Embryonic facial prominence (tissue), 1 donor: ENCODE results near the gene EFNB1.

ENCODE experiments used
- DNase-seq: peaks from one replicate; pipeline ENCODE4 v3.0.0-alpha.2; 2016; ENCODE audit errors: extremely low spot score

EFNB1 gene

DNA sequence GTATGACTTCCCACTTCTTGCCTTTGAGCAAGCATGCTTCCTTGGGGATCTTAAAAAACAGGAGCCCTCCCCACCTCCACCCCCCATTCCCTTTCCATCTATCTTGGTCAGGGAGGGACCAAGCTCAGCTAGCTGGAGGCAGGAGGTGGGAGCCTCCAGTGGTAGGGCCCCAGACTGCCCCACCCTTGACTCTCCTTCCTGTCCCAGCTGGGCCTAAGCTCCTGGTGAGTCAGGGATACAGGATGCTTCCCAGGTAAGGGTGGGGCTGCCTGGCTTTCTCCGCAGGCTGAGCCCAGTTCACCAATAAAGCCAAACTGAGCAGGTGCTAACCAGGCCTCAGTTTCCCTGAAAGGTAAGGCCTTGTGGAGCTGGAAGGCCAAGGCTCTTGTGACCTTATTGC lies 15.2 kb downstream of the EFNB1 start:
- DNase-seq, result no peak

DNA sequence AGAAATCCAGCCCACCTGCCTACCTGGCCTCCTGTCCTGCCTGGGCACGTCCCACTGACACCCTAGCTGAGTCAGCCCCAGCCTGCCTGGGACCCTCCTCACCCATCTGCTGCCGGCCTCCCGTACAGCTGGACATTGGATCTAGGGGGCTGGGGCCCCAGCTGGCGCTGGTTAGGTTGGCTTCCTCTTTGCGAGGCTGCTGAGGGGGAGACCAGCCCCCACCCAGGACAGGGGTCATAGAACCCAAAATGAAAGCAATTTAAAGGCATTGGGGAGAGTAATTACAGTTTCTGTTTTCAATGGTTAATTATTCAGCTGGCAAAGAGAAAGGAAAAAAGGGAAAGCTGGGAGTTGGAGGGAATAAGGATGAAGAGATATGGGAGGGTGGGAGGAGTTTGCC lies 15.8 kb downstream of the EFNB1 start:
- no peak for DNase-seq

GRCh38 chrX:68846536-68846935 lies 17.7 kb downstream of the EFNB1 start:
- no peak for DNase-seq

- DNase-seq, result no peak
These were observed 18.4 kb downstream of the EFNB1 start for GRCh38 chrX:68847172-68847571.

DNA sequence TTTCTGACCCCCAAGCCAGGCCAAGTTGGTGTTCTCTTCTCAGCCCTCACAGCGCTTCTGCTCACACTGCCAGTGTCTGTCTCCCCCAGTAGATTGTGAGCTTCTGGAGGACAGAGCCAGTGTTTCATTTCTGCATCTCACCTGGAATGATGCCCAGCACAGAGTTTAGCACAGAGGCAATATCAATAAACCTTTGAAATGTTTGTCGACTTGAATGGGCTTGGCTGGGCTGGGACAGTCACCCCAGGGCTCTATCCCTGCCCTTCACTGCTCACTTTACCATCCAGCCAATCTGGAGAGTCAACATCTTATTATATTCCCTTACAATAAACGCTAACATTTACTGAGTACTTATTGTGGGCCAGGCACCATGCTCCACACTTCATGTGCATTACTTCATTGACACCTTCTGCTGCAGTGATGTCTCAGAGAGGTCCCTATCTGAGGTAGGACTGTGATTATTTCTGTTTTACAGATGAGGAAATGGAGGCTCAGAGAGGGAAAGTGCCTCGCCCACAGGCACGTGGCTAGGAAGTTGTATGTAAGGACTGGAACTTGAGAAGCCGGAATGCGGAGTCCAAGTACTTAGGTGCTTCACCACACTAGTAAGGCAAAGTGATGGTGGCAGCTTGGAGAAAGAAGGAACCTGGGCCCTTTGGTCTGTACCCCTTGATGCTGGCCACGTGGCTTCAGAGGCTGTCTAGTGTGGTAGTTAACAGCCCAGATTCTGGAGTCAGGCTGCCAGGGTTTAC lies 19.5 kb downstream of the EFNB1 start:
- no peak for DNase-seq

GRCh38 chrX:68851082-68851481 lies 22.3 kb downstream of the EFNB1 start:
- no peak for DNase-seq

DNA sequence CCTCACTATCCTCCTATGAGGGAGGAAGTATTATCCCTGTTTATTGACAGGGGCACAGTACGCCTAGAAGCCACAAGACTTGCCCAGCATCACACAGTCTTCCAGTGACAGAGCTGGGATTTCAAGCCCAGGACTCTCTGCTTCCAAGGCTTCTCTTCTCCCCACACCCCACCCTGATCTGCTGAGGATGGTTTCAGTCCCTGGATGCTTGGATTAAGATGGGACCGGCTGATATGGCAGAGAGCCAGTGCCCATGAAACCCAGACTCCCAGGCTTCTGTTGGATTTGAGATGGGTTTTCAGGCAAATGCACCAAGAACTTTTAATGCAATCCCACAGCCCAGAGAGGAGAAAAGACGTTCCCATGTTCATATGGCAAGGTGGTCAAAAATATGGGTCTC lies 23.2 kb downstream of the EFNB1 start:
- DNase-seq, result no peak

GRCh38 chrX:68853665-68854251 lies 24.9 kb downstream of the EFNB1 start:
- no peak for DNase-seq

DNA sequence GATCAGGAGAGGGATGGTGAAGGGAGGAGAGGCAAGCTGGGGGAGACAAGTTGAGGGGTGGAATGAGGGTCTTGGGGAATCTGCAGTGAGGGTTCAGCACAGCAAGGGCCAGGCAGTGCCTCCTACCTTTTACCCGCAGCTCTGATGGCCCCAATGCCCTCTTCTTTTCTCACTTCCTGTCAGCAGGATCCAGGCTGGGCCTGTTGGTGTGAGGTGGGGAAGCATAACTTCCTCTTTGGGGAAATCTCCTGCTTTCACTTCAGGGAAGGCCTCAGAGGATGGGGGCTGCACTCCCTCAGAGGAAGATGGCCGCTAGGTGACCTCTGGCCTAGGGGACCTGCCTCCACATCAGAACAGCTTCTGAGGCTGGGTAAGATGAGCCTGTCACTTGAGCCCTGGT lies 36.5 kb downstream of the EFNB1 start:
- DNase-seq, result no peak

DNA sequence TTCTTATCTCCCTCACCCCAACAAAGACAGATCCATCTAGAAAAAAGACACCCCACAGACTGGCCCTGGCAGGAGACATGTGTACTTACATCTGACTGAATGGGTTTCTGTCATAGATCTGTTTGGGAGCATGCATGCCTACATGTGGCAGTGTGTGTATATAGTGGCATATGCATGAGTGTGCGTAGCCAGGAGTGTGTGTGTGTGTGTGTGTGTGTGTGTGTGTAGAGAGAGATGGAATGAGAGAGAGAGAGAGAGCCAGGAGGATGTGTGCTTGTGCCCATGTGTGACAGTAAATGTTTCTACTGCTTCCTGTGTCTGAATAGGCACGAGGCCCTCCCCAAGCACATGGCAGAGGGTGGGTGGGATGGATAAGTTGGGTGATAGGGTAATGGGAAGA lies 37.1 kb downstream of the EFNB1 start:
- DNase-seq, result no peak

- no peak for DNase-seq
These were observed 38.8 kb downstream of the EFNB1 start for GRCh38 chrX:68867458-68868112.

DNA sequence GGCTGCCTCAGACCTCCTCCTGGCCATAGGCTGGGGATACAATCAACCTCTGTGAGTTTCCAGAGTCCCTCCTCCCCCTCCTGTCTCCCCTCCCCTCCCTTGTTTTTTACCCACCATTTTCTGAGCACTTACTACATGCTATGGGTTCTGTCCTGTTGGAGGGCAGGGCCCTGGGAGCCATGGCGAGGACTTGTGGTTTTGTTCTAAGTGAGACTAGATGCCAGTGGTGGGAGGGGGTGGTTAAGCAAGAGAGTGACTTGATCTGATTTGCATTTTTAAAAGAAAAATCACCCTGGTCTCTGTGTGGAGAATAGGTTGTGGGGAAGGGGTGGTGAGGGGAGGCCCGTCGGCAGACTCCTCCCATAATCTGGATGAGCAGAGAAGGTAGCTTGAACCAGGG lies 39.5 kb downstream of the EFNB1 start:
- DNase-seq, result no peak

DNA sequence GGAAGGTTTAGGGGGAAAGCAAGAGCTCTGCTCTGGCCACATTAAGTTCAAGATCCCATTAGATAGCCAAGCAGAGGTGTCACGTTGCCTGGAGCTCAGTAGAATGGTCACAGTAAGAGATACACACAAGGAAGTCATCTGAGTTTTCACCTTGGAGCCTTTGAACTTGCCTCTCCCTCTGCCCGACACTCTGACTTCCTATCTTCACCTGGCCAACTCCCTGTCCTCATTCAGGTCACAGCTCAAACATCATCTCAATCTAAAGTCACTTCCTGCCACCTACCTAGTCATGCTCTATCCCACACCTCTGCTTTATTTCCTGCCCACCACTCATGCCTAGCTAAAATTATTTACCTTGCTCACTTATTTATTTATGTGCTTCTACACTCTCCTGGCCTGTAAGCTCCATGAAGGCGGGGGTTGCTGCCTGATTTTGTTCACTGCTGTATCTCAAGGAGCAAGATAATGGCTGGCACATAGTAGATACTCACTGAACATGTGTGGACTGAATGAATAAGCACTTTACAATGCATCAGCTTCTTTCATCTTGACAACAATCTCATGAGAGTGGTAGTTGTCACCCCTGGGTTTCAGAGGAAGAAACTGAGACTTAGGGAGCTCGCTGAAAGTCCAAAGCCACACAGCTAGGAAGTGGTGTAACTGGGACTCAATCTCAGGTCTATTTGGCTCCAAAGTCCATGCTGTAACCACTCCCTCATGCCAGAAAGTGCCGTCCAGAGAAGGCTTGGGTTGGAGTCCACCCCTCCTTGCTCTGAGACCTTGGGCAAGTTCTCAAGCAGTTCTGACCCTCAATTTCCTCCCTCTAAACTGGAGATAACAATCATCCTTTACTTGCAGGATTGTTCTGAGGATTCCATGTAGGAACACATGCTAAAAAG lies 40.3 kb downstream of the EFNB1 start:
- no peak for DNase-seq

- no peak for DNase-seq
These were observed 41.5 kb downstream of the EFNB1 start for GRCh38 chrX:68870357-68870756.

GRCh38 chrX:68872171-68872570 lies 43.4 kb downstream of the EFNB1 start:
- DNase-seq, result no peak

- no peak for DNase-seq
These were observed 45.3 kb downstream of the EFNB1 start for GRCh38 chrX:68874076-68874475.

GRCh38 chrX:68876731-68877130 lies 47.9 kb downstream of the EFNB1 start:
- no peak for DNase-seq

DNA sequence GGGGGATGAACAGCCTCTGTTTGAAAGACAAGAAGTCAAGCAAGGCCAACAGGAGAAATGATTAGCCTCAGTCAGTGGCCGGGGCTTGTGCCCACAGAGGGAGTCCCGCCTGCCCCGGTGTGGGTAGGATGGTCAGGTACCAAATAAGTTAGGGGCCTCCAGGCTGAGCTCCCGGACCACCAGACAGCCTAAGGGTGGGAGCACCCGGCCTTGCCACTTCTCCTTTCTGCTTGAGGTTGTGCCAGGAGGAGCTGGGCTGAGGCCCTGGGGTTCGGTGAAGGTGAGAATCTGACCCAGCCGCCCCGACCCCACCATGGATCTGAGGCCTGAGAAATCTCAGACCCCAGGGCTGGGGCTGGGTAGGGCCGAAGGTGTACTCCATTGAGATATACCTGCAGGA lies 48.8 kb downstream of the EFNB1 start:
- no peak for DNase-seq

DNA sequence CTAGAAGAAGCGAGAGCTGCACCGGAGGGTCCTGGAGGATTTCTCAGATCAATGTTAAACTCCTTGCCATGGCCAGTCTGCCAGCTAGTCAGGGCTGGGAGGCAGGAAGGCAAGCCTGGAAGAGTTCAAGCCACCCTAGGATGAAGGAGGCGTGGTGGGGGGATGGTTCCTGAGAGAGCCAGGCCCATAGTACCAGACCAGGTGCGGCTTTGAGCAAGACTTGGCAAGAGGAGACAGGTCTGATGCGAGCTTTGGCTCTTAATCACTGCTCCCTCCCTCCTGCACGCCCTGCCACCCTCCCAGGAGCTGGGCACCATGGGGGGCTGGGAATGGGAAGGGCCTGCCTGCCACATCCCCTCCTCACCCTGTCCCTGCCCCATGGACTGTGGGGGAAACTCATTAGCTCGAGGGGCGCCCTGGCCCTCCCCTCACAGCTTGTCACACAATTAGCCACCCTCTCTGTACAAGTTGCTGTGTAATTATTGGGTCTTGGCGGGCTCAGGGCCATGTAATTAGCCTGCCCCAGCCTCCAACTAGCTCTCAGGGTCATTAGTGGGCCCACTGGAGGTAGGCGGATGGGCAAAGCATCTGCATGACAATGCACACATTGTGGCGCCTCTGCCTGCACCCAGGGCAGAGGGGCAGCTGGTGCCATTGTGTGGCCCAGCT lies 50.3 kb downstream of the EFNB1 start:
- no peak for DNase-seq

DNA sequence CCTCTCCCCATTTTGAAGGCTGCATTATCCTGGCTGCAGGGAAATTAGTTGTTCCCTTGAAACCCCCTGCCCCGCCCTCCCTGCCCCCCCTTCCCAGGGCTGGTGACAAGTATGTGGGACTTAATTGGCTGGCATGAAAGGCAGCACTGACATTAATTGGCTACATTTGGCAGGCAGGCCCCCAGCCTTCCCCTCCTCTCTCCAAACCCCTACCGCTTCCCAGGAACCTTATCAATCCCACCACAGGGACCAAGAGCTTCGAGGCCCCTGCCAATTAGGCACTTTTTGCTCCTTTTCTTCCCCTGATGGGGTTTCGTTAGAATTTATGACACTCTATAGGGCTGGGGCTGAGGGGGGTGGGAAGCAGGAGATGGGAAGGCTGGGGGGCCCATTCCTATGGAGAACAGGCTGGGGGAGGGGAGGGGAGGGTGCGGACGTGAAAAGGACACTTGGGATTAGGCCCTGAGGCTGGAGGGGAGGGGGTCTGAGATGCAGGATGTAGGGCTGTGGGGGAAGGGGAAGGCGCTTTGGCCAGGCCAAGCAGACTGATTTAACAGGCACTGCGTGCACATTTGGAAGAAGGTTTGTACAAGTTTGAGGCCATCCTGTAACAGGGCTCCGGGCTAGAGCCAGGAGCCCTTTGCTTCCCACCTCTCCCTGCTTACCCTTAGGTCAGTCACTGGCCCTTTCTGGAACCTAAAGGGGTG lies 52.2 kb downstream of the EFNB1 start:
- DNase-seq, result no peak

- DNase-seq, result no peak
These were observed 53.1 kb downstream of the EFNB1 start for GRCh38 chrX:68881911-68882310.
